Endodermal cell (in vitro differentiated cells): ENCODE results near the gene STK26. TPM values are rescaled to one million over a fixed set of nuclear protein-coding genes. Genes with fewer than 3 reads are reported as not detected.

ENCODE experiments used
- DNase-seq: peaks from one replicate; pipeline ENCODE4 v3.0.0-alpha.2; 2017
- H3K27ac ChIP-seq: 2 replicates; pipeline ENCODE4 v1.5.1; 2013; ENCODE audit warnings: mild to moderate bottlenecking, low read depth, low read length, moderate library complexity
- H3K27me3 ChIP-seq: 2 replicates; pipeline ENCODE4 v1.6.1; 2013; ENCODE audit warnings: mild to moderate bottlenecking, low read length, moderate library complexity; ENCODE audit not compliant: insufficient read depth, control insufficient read depth, poor library complexity, severe bottlenecking
- H3K36me3 ChIP-seq: 2 replicates; pipeline ENCODE4 v1.7.0; 2013; ENCODE audit warnings: mild to moderate bottlenecking, low read length, moderate library complexity; ENCODE audit not compliant: control insufficient read depth, insufficient read depth
- H3K4me1 ChIP-seq: one replicate; pipeline ENCODE4 v1.7.0; 2013; ENCODE audit warnings: low read length; ENCODE audit not compliant: control insufficient read depth, insufficient read depth
- H3K4me3 ChIP-seq: 2 replicates; pipeline ENCODE4 v1.5.1; 2013; ENCODE audit warnings: mild to moderate bottlenecking, low read length, moderate library complexity
- H3K9ac ChIP-seq: 2 replicates; pipeline ENCODE4 v1.6.1; 2013; ENCODE audit warnings: mild to moderate bottlenecking, low read length, moderate library complexity; ENCODE audit not compliant: poor library complexity, severe bottlenecking; ENCODE audit errors: extremely low read depth
- H3K9me3 ChIP-seq: 2 replicates; pipeline ENCODE4 v1.6.1; 2013; ENCODE audit warnings: mild to moderate bottlenecking, low read length, moderate library complexity; ENCODE audit not compliant: control insufficient read depth
- H3K27ac Mint-ChIP-seq: 2 replicates; pipeline ENCODE4 v1.8.0; 2020; ENCODE audit warnings: mixed read lengths
- H3K27me3 Mint-ChIP-seq: 2 replicates; pipeline ENCODE4 v1.8.0; 2021; ENCODE audit warnings: mild to moderate bottlenecking, mixed read lengths; ENCODE audit not compliant: insufficient read depth
- H3K36me3 Mint-ChIP-seq: 2 replicates; pipeline ENCODE4 v1.8.0; 2020; ENCODE audit warnings: low read depth, mixed read lengths
- H3K4me1 Mint-ChIP-seq: 2 replicates; pipeline ENCODE4 v1.8.0; 2020; ENCODE audit warnings: mixed read lengths
- H3K4me3 Mint-ChIP-seq: 2 replicates; pipeline ENCODE4 v1.8.0; 2020; ENCODE audit warnings: mild to moderate bottlenecking, moderate library complexity, mixed read lengths
- H3K9me3 Mint-ChIP-seq: 2 replicates; pipeline ENCODE4 v1.8.0; 2020; ENCODE audit warnings: mild to moderate bottlenecking, mixed read lengths
- WGBS, 2 experiments: methylation state at CpG; one replicate each; pipeline versions ENCODE4 v1.1.5 to v1.1.7; 2013; ENCODE audit warnings: missing lambda C conversion rate in 2 of 2, mixed read lengths in 1 of 2; ENCODE audit not compliant: insufficient coverage in 1 of 2, insufficient read length in 1 of 2; 5-methylcytosine and 5-hydroxymethylcytosine counted together
- total RNA-seq, 2 donors: library from RNA; stranded (reverse); fragmentation: NEBNext Ultra II Directional in 1 of 2; extraction: Animal tissue kit (Norgen Biotek cat#: 25700) in 1 of 2; gene quantifications; 2 replicates in 1 of 2; 3 replicates in 1 of 2; pipeline ENCODE4 v1.2.1, GENCODE V29; 2021
- TF ChIP-seq, protein P1 (sequence below): fragments of 200-600 bp; sonication (generic); conservative IDR thresholded peaks from 2 replicates; pipeline ENCODE4 v1.5.0; 2021; ENCODE audit warnings: antibody characterized with exemption, mild to moderate bottlenecking

Gene STK26
- total RNA-seq, 2 donors from 2014 or later, result 105 to 140 TPM

DNA sequence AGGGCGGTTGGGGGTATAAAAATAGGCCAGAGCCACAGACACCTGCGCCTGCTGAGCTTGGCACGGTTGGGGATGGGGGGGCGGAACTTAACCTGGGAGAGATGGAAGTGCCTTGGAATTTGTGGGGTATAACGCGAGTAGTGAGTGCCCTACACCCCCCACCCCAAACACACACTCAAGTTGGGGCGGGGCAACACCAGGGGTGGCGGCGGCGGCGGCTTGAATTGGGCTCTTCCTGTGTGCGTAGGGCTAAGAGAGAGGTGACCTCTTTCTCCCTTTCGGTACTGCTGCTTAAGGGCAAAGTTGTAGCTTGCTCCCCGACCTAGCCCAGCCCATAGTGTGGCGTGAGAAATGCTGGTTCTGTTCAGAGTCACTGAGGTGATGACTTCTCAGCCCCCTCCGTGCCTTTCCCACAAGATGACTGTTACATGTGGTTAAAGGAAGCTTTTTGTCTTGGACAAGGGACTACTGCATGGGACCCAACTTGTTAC lies 839 bp downstream of the STK26 start:
- Histone ChIP-seq H3K9me3 (no peaks in the 10 kb centered on the region), H3K4me3 (peak overlapping the region; percentile 91), H3K4me1 (no peaks in the 10 kb centered on the region), H3K27ac (no peak overlapping the region), H3K9ac (peak overlapping the region; percentile 62), H3K27me3 (no peaks in the 10 kb centered on the region), H3K36me3 (no peaks in the 10 kb centered on the region)
- Mint-ChIP-seq H3K4me3 (peak overlapping the region; percentile 97), H3K4me1 (peaks cover 41% of the 10 kb centered on the region), H3K27me3 (peaks cover 2% of the 10 kb centered on the region), H3K36me3 (peaks cover 5% of the 10 kb centered on the region), H3K27ac (peak overlapping the region; percentile 96), H3K9me3 (no peaks in the 10 kb centered on the region)
- 0% methylated on average over 10 of the region's 16 CpGs; no CpG with 5 or more reads in 1 of the 2 experiments for WGBS, 2 experiments
- DNase-seq, result no peak
- TF ChIP-seq, protein P1, sequence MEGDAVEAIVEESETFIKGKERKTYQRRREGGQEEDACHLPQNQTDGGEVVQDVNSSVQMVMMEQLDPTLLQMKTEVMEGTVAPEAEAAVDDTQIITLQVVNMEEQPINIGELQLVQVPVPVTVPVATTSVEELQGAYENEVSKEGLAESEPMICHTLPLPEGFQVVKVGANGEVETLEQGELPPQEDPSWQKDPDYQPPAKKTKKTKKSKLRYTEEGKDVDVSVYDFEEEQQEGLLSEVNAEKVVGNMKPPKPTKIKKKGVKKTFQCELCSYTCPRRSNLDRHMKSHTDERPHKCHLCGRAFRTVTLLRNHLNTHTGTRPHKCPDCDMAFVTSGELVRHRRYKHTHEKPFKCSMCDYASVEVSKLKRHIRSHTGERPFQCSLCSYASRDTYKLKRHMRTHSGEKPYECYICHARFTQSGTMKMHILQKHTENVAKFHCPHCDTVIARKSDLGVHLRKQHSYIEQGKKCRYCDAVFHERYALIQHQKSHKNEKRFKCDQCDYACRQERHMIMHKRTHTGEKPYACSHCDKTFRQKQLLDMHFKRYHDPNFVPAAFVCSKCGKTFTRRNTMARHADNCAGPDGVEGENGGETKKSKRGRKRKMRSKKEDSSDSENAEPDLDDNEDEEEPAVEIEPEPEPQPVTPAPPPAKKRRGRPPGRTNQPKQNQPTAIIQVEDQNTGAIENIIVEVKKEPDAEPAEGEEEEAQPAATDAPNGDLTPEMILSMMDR, result peak; percentile 6

- Mint-ChIP-seq H3K4me1 (peaks cover 50% of the 10 kb centered on the region), H3K27me3 (peaks cover 2% of the 10 kb centered on the region), H3K27ac (peak overlapping the region; percentile 91), H3K9me3 (no peaks in the 10 kb centered on the region), H3K36me3 (peaks cover 5% of the 10 kb centered on the region), H3K4me3 (peak overlapping the region; percentile 97)
- H3K4me1 ChIP-seq, result no peaks in the 10 kb centered on the region
- 0 to 9% methylated on average over 1 to 8 of the region's 8 CpGs for WGBS, 2 experiments
- H3K9ac ChIP-seq, result peak overlapping the region; percentile 62
- H3K36me3 ChIP-seq, result no peaks in the 10 kb centered on the region
- H3K27ac ChIP-seq, result peak overlapping the region; percentile 51
- H3K4me3 ChIP-seq, result peak overlapping the region; percentile 91
- no peaks in the 10 kb centered on the region for H3K9me3 ChIP-seq
- no peak for DNase-seq
- TF ChIP-seq, protein P1, result no peak
- H3K27me3 ChIP-seq, result no peaks in the 10 kb centered on the region
Measured at GRCh38 chrX:132025041-132025440, 1.9 kb downstream of the STK26 start.

DNA sequence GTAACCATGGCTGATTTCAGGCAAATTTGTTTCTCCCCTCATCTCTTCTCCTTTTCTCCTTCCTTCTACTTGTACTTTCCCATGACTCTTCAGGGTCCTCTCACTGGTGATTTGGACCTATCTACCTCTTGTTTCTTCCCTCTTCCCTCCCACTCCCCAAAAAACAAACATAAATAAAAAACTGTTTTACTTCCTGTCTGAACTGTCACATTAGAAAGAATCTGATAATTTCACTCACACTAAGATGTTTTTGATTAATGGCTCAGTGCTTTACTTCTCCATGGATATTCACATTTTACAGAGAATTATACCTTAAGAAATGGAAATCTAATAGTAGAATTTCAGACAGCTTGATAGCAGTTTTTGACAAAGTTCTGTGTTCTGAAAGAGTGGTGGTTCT lies 7.2 kb downstream of the STK26 start:
- H3K27me3 Mint-ChIP-seq, result no peaks in the 10 kb centered on the region
- no peak overlapping the region for H3K4me3 ChIP-seq
- H3K4me3 Mint-ChIP-seq, result no peak overlapping the region
- H3K9me3 ChIP-seq, result no peaks in the 10 kb centered on the region
- no peak overlapping the region for H3K27ac Mint-ChIP-seq
- H3K4me1 ChIP-seq, result no peaks in the 10 kb centered on the region
- no peak overlapping the region for H3K9ac ChIP-seq
- H3K9me3 Mint-ChIP-seq, result no peaks in the 10 kb centered on the region
- no peaks in the 10 kb centered on the region for H3K36me3 ChIP-seq
- no peak for DNase-seq
- peaks cover 75% of the 10 kb centered on the region for H3K4me1 Mint-ChIP-seq
- TF ChIP-seq, protein P1, result no peak
- H3K27ac ChIP-seq, result no peak overlapping the region
- no peaks in the 10 kb centered on the region for H3K27me3 ChIP-seq
- H3K36me3 Mint-ChIP-seq, result peaks cover 12% of the 10 kb centered on the region
